Measurements from ENCODE around the gene NEGR1.

DNA sequence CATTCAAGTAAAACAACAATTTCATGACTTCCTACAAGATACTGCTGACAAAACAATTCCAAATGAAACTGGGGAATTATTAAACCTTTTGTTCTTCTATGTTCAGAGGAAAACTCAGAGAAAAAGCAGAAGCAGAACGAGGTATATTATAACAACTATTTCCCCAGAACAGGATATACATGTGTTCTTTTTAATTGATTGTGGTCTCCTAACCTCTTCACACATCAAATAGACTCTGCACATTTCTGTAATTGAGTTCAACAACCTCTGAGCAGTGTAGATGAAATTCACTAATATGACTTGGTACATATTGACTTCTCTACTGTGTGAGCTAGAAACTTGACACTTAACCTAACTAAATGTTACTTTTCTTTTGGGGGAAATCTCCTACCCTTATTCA is 584.2 kb downstream of the NEGR1 start:
- TF ChIP-seq RAD21 (IDR thresholded peaks at IDR 0.05) (no peak), GABPA (IDR thresholded peaks at IDR 0.05 in 1 of 2, conservative IDR thresholded peaks at IDR 0.05 in 1 of 2) (no peak), FOXA1 (IDR thresholded peaks at IDR 0.05) (no peak), NR2F2 (IDR thresholded peaks at IDR 0.05) (no peak), SP1 (IDR thresholded peaks at IDR 0.05) (no peak), RXRA (IDR thresholded peaks at IDR 0.05) (no peak)
- TF ChIP-seq, protein P1, sequence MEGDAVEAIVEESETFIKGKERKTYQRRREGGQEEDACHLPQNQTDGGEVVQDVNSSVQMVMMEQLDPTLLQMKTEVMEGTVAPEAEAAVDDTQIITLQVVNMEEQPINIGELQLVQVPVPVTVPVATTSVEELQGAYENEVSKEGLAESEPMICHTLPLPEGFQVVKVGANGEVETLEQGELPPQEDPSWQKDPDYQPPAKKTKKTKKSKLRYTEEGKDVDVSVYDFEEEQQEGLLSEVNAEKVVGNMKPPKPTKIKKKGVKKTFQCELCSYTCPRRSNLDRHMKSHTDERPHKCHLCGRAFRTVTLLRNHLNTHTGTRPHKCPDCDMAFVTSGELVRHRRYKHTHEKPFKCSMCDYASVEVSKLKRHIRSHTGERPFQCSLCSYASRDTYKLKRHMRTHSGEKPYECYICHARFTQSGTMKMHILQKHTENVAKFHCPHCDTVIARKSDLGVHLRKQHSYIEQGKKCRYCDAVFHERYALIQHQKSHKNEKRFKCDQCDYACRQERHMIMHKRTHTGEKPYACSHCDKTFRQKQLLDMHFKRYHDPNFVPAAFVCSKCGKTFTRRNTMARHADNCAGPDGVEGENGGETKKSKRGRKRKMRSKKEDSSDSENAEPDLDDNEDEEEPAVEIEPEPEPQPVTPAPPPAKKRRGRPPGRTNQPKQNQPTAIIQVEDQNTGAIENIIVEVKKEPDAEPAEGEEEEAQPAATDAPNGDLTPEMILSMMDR (IDR thresholded peaks at IDR 0.05; ENCODE audit: low read depth, low read length, missing input control) = no peak
- TF ChIP-seq, protein P2, sequence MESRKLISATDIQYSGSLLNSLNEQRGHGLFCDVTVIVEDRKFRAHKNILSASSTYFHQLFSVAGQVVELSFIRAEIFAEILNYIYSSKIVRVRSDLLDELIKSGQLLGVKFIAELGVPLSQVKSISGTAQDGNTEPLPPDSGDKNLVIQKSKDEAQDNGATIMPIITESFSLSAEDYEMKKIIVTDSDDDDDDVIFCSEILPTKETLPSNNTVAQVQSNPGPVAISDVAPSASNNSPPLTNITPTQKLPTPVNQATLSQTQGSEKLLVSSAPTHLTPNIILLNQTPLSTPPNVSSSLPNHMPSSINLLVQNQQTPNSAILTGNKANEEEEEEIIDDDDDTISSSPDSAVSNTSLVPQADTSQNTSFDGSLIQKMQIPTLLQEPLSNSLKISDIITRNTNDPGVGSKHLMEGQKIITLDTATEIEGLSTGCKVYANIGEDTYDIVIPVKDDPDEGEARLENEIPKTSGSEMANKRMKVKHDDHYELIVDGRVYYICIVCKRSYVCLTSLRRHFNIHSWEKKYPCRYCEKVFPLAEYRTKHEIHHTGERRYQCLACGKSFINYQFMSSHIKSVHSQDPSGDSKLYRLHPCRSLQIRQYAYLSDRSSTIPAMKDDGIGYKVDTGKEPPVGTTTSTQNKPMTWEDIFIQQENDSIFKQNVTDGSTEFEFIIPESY (IDR thresholded peaks at IDR 0.05) = no peak
- TF ChIP-seq, protein P3, sequence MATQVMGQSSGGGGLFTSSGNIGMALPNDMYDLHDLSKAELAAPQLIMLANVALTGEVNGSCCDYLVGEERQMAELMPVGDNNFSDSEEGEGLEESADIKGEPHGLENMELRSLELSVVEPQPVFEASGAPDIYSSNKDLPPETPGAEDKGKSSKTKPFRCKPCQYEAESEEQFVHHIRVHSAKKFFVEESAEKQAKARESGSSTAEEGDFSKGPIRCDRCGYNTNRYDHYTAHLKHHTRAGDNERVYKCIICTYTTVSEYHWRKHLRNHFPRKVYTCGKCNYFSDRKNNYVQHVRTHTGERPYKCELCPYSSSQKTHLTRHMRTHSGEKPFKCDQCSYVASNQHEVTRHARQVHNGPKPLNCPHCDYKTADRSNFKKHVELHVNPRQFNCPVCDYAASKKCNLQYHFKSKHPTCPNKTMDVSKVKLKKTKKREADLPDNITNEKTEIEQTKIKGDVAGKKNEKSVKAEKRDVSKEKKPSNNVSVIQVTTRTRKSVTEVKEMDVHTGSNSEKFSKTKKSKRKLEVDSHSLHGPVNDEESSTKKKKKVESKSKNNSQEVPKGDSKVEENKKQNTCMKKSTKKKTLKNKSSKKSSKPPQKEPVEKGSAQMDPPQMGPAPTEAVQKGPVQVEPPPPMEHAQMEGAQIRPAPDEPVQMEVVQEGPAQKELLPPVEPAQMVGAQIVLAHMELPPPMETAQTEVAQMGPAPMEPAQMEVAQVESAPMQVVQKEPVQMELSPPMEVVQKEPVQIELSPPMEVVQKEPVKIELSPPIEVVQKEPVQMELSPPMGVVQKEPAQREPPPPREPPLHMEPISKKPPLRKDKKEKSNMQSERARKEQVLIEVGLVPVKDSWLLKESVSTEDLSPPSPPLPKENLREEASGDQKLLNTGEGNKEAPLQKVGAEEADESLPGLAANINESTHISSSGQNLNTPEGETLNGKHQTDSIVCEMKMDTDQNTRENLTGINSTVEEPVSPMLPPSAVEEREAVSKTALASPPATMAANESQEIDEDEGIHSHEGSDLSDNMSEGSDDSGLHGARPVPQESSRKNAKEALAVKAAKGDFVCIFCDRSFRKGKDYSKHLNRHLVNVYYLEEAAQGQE (IDR thresholded peaks at IDR 0.05) = no peak
- TF ChIP-seq, protein P4, sequence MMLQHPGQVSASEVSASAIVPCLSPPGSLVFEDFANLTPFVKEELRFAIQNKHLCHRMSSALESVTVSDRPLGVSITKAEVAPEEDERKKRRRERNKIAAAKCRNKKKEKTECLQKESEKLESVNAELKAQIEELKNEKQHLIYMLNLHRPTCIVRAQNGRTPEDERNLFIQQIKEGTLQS (IDR thresholded peaks at IDR 0.05) = no peak
